ENCODE measurements around the gene DPY19L3. TPM values are rescaled to one million over a fixed set of nuclear protein-coding genes. Genes with fewer than 3 reads are reported as not detected.

DPY19L3 gene
- total and polyA plus RNA-seq, 8 donors = 31.5 to 79.9 (median 67.0) TPM

- intact Hi-C loops (cut with DNase I) = no loop called here
- Histone ChIP-seq H3K9me3 (no peaks in the 10 kb centered on the region), H3K27ac (peak overlapping the region; percentile 97 to 100), H3K4me3 (peak overlapping the region in 1 of 2 donors; percentile 84), H3K4me1 (peaks cover 8 to 37% of the 10 kb centered on the region in 2 donors), H3K36me3 (peaks cover 0 to 37% of the 10 kb centered on the region in 2 donors), H3K27me3 (no peaks in the 10 kb centered on the region)
- DNase-seq (peak in 2 of 4 donors; percentile 46 to 50), ATAC-seq (peak; percentile 32)
- TF ChIP-seq, protein P1, sequence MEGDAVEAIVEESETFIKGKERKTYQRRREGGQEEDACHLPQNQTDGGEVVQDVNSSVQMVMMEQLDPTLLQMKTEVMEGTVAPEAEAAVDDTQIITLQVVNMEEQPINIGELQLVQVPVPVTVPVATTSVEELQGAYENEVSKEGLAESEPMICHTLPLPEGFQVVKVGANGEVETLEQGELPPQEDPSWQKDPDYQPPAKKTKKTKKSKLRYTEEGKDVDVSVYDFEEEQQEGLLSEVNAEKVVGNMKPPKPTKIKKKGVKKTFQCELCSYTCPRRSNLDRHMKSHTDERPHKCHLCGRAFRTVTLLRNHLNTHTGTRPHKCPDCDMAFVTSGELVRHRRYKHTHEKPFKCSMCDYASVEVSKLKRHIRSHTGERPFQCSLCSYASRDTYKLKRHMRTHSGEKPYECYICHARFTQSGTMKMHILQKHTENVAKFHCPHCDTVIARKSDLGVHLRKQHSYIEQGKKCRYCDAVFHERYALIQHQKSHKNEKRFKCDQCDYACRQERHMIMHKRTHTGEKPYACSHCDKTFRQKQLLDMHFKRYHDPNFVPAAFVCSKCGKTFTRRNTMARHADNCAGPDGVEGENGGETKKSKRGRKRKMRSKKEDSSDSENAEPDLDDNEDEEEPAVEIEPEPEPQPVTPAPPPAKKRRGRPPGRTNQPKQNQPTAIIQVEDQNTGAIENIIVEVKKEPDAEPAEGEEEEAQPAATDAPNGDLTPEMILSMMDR (IDR thresholded peaks at IDR 0.05) = no peak
Observed at GRCh38 chr19:32407004-32407992, 1.7 kb downstream of the DPY19L3 start.

- intact Hi-C loops (cut with DNase I) = no loop called here
- Histone ChIP-seq H3K4me1 (no peaks in the 10 kb centered on the region), H3K27ac (no peak overlapping the region), H3K9me3 (no peaks in the 10 kb centered on the region), H3K36me3 (peaks cover 0 to 70% of the 10 kb centered on the region in 2 donors), H3K4me3 (no peak overlapping the region), H3K27me3 (no peaks in the 10 kb centered on the region)
- DNase-seq (no peak), ATAC-seq (no peak)
- TF ChIP-seq, protein P1 (IDR thresholded peaks at IDR 0.05) = no peak
Observed at GRCh38 chr19:32415246-32415645, 9.7 kb downstream of the DPY19L3 start.

- intact Hi-C loops (cut with DNase I) = no loop called here
- Histone ChIP-seq H3K4me1 (peaks cover 0 to 2% of the 10 kb centered on the region in 2 donors), H3K27me3 (no peaks in the 10 kb centered on the region), H3K9me3 (no peaks in the 10 kb centered on the region), H3K27ac (no peak overlapping the region), H3K4me3 (no peak overlapping the region), H3K36me3 (peaks cover 0 to 66% of the 10 kb centered on the region in 2 donors)
- no peak for ATAC-seq
- no peak for DNase-seq
- TF ChIP-seq, protein P1 (IDR thresholded peaks at IDR 0.05) = no peak
Observed at GRCh38 chr19:32415669-32416068, 10.1 kb downstream of the DPY19L3 start.

DNA sequence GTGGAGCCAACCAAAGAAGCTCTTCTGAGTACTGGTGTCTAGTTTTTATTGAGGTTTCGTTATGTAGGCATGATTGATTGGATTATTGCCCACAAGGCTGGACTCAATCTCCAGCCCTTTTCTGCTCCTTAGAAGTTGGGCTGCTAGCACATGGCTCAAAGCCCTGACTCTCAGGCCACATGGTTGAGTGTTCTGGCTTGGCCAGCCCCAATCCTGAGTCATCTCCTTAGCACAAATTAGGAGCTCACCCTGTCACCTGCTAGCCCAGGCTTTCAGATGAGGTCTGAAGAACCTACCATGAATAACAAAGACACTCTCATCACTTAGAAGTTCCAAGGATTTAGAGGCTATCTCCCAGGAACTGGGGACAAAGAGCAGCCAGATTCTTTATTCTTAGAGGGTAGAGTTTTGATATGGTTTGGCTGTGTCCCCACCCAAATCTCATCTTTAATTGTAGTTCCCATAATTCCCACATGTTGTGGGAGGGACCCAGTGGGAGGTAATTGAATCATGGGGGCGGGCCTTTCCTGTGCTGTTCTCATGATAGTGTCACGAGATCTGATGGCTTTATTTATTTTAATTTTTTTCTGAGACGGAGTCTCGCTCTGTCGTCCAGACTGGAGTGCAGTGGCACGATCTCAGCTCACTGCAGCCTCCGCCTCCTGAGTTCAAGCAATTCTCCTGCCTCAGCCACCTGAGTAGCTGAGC, 11.3 kb downstream of the DPY19L3 start:
- DNase-seq = no peak
- Histone ChIP-seq H3K4me3 (no peak overlapping the region), H3K27ac (no peak overlapping the region), H3K36me3 (peaks cover 0 to 59% of the 10 kb centered on the region in 2 donors), H3K9me3 (no peaks in the 10 kb centered on the region), H3K4me1 (peaks cover 0 to 14% of the 10 kb centered on the region in 2 donors), H3K27me3 (no peaks in the 10 kb centered on the region)
- no peak for ATAC-seq
- intact Hi-C loops (cut with DNase I) = no loop called here
- TF ChIP-seq, protein P1 (IDR thresholded peaks at IDR 0.05) = no peak

DNA sequence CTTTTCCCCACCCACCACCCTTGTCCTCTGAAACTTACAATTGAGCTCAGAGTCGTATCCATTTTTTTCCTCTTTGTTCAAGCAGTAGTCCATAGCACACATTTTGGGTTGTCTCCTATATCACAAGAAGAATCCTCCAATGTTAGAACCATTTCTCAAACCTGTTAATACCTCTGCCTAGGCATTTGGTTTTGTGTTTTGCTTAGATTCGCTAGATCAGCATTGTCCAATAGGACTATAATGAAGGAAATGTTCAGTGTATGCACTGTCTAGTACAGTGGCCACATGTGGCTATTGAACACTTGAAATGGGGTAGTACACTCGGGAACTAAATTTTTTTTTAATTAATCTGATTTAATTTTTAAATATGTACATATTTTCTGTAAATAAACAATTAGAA, 12.6 kb downstream of the DPY19L3 start:
- H3K4me3 ChIP-seq = no peak overlapping the region
- intact Hi-C loops (cut with DNase I) = no loop called here
- TF ChIP-seq, protein P1 (IDR thresholded peaks at IDR 0.05) = no peak
- DNase-seq (no peak), ATAC-seq (no peak)
- H3K36me3 ChIP-seq = peaks cover 0 to 48% of the 10 kb centered on the region in 2 donors
- no peak overlapping the region for H3K27ac ChIP-seq
- no peaks in the 10 kb centered on the region for H3K27me3 ChIP-seq
- H3K4me1 ChIP-seq = peaks cover 0 to 26% of the 10 kb centered on the region in 2 donors
- no peaks in the 10 kb centered on the region for H3K9me3 ChIP-seq

Data from left lung (tissue), 10 donors.